ENCODE data around the gene ZNF280D.
"Not testable (repeated sequence)": the region's sequence is repeated elsewhere in the genome, so short reads cannot be mapped to it uniquely, and the experiment has no call there.

The ZNF280D gene

DNA sequence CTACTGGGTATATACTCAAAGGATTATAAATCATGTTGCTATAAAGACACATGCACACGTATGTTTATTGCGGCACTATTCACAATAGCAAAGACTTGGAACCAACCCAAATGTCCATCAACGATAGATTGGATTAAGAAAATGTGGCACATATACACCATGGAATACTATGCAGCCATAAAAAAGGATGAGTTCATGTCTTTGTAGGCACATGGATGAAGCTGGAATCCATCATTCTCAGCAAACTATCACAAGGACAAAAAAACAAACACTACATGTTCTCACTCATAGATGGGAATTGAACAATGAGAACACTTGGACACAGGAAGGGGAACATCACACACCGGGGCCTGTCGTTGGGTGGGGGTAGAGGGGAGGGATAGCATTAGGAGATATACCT is 23.8 kb downstream of the ZNF280D start:
- not testable (repeated sequence) for DNase-seq (ENCODE audit: low read depth)

DNA sequence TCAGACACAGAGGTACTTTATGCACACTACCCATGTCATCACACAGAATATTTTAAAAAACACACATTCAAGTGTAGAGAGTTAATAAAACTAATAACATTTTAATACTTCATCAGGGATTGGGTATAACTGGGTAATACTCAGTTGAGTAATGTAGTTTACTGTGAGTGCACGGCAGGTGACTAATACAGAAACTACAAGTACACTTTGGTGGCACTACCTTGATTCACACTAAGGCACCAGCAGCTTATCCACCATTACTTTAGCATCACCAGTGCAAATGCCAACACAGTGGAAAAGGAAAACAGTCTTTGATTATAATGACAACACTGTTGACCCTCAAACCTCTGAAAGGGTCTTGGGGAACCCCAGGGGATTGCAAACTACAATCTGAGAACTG is 33.6 kb downstream of the ZNF280D start:
- DNase-seq (ENCODE audit: low read depth), result no peak

- no peak for DNase-seq (ENCODE audit: low read depth)
These were observed 35.0 kb downstream of the ZNF280D start for GRCh38 chr15:56698270-56698669.

- no peak for DNase-seq (ENCODE audit: low read depth)
These were observed 39.5 kb downstream of the ZNF280D start for GRCh38 chr15:56693761-56694160.

- DNase-seq (ENCODE audit: low read depth), result no peak
These were observed 42.6 kb downstream of the ZNF280D start for GRCh38 chr15:56690733-56691132.

DNA sequence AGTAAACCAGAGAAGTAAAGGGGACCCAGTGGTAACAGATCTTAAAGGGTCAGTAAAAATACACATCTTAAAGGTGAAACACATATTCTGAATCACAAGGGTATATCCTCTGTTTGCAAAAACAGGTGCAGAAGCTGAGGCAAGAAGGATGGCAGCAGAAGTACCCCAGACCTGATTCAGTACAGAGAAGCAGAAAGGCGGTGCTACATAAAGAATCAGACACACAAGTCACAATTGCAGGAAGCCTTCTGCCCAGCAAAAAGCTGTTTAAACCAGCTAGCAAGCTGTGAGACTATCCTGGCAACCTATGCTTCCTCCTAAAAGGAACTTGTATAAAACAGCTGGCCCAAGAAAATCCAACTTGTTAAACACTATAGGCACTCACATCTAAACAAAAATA is 49.4 kb downstream of the ZNF280D start:
- DNase-seq (ENCODE audit: low read depth), result no peak

DNA sequence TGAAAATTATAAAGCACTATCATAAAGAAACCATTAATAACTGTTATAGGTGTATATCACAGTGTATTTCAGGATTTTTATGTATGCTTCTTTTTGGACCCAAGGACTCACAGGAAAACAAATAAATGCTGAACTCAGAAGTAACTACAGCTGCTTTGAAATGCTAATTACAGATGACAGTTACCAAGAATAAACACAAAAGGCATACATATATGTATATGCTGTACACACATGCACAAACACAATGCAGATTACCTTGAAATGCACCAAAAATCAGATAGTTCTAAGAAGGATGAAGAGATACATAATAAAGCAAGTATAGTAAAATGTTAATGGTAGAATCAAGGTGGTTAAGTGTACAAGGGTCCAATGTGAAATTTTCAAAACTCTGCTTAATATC is 52.2 kb downstream of the ZNF280D start:
- DNase-seq (ENCODE audit: low read depth), result no peak

GRCh38 chr15:56679225-56679624 is 54.1 kb downstream of the ZNF280D start:
- no peak for DNase-seq (ENCODE audit: low read depth)

GRCh38 chr15:56678571-56678970 is 54.7 kb downstream of the ZNF280D start:
- DNase-seq (ENCODE audit: low read depth), result no peak

GRCh38 chr15:56677271-56677670 is 56.0 kb downstream of the ZNF280D start:
- DNase-seq (ENCODE audit: low read depth), result no peak

- no peak for DNase-seq (ENCODE audit: low read depth)
These were observed 57.4 kb downstream of the ZNF280D start for GRCh38 chr15:56675930-56676329.

- DNase-seq (ENCODE audit: low read depth), result no peak
These were observed 58.5 kb downstream of the ZNF280D start for GRCh38 chr15:56674857-56675256.

DNA sequence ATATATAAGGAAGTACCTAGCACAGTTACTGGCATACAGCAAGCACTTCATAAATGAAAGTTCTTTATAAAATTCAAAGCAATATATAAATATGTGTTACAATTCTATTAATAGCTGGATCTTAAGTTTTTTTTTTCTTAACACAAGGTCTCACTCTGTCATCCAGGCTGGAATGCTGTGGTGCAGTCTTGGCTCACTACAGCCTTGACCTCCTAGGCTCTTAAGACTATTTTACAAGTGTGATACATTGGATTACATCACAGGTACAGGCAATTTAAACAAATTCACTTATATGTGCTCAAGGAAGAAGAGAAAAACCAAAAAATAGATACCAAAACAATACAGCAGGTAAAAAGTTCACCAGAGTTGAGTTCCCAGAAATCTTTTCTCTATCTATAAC is 60.6 kb downstream of the ZNF280D start:
- no peak for DNase-seq (ENCODE audit: low read depth)

DNA sequence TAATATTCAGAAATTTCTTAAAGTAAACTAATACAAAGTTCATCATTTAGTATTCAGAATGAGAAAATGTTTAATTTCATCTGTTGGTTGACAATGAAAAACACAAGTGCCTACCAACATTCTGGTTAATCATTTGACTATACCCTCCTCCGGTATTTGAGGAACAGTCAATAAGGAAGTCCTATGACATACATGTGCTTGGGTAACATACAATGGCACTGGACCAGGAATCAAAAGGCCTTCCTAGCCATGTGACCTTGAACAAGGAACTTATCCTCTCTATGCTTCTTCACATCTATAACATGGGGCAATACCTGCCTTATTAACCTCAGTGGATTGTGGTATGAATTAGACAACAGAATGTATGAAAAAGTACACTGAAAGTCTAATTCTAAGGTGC is 65.8 kb downstream of the ZNF280D start:
- DNase-seq (ENCODE audit: low read depth), result no peak

GRCh38 chr15:56660943-56661342 is 72.4 kb downstream of the ZNF280D start:
- DNase-seq (ENCODE audit: low read depth), result no peak

GRCh38 chr15:56659197-56659596 is 74.1 kb downstream of the ZNF280D start:
- DNase-seq (ENCODE audit: low read depth), result no peak

DNA sequence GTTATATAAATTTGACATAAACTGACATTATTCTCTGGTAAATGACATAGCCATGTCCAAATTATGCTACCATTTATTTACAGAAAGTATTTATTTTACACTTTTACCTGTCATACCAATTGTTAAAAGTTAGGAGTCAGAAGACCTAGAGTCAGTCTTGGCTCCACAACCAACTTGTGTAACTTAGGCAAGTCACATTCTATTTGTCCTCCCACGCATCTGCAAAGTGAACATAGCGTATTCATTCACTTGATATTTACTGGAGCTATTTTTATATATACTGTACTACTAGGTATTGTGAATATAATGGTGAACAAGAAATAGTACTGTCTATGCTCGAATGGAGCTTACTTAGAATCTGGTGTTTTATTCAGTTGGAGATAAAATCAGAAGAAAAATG is 78.7 kb downstream of the ZNF280D start:
- no peak for DNase-seq (ENCODE audit: low read depth)

DNA sequence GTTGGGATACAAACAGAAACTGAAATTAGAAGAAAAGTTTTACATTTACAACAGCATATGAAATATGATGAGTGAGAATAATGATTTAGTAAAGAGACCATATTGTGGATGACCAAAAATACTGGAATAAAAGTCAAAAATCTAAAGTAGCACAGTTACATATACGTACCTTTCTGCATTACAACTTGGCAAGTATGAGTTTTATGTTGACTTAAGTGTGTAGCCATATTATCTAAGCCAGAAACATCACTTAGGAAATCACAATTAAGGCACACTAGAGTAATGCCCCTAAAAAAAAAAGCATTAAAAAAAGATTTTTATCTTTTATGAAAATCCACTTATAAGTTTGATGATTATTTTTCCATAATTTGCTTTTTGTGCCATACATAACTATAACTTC is 79.1 kb downstream of the ZNF280D start:
- no peak for DNase-seq (ENCODE audit: low read depth)

- DNase-seq (ENCODE audit: low read depth), result no peak
These were observed 79.5 kb downstream of the ZNF280D start for GRCh38 chr15:56653787-56654186.

GRCh38 chr15:56653107-56653506 is 80.2 kb downstream of the ZNF280D start:
- DNase-seq (ENCODE audit: low read depth), result no peak

- no peak for DNase-seq (ENCODE audit: low read depth)
These were observed 85.0 kb downstream of the ZNF280D start for GRCh38 chr15:56648311-56648710.

GRCh38 chr15:56640549-56640948 is 92.8 kb downstream of the ZNF280D start:
- DNase-seq (ENCODE audit: low read depth), result no peak

DNA sequence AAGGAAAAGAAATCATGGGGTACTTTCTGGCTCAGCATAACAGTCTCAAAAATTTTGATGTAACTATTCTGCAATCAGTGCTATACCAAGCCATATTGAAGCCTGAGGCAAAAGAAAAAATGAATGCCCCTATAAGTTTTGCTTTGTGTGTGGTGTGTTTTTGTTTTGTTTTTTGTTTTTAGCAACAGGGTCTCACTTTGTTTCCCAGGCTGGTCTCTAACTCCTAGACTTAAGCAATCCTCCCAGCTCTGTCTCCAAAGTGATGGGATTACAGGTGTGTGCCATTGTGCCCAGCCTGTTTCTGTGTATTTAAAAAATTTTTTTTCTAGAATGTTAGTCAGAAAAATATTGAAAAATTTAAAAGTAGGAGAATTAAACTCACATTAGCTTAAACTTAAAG is 93.2 kb downstream of the ZNF280D start:
- no peak for DNase-seq (ENCODE audit: low read depth)

GRCh38 chr15:56639631-56640030 is 93.7 kb downstream of the ZNF280D start:
- DNase-seq (ENCODE audit: low read depth), result no peak

GRCh38 chr15:56631765-56632164 is 101.5 kb downstream of the ZNF280D start:
- DNase-seq (ENCODE audit: low read depth), result no peak
